SK-N-SH (cell line): ENCODE results near the gene ZNF521. TPM values are rescaled to one million over a fixed set of nuclear protein-coding genes. Genes with fewer than 3 reads are reported as not detected.

Experiments used
- CTCF ChIA-PET: fragments of 300-600, 350-600 bp; formaldehyde crosslinking; extraction: SDS; loops from one replicate; lab custom pipeline; 2021; lab: Yijun Ruan, JAX
- POLR2A ChIA-PET: fragments of 350-600 bp; sonication (Branson Sonifier 250); formaldehyde crosslinking; extraction: SDS; loops from one replicate; lab custom pipeline; 2020; ENCODE audit warnings: antibody characterized with exemption, inconsistent platforms; lab: Yijun Ruan, JAX
- DNase-seq: peaks from one replicate; pipeline ENCODE4 v3.0.0; 2012
- H2AFZ ChIP-seq: fragments of 200-600 bp; sonication (generic); 2 replicates; pipeline ENCODE4 v1.8.1; 2016; ENCODE audit warnings: antibody characterized with exemption, mild to moderate bottlenecking, low read depth
- H3F3A ChIP-seq: fragments of 200-600 bp; sonication (generic); replicated peaks from 2 replicates; pipeline ENCODE3; 2016; ENCODE audit warnings: antibody characterized with exemption, mild to moderate bottlenecking; ENCODE audit not compliant: insufficient read depth
- H3K27ac ChIP-seq, 2 experiments: fragments of 200-500 bp in 1 of 2; fragments of 200-600 bp in 1 of 2; sonication (Bioruptor generic) in 1 of 2; sonication (generic), shearing (Covaris generic) in 1 of 2; 2 replicates each; pipeline versions ENCODE4 v1.5.1 to v1.6.1; 2014 to 2016; ENCODE audit warnings: low read depth in 2 of 2, inconsistent platforms in 1 of 2, low read length in 1 of 2, mild to moderate bottlenecking in 1 of 2, mixed read lengths in 1 of 2
- H3K27me3 ChIP-seq: fragments of 200-600 bp; sonication (generic), shearing (Covaris generic); 2 replicates; pipeline ENCODE4 v1.6.1; 2016; ENCODE audit warnings: mixed run types; ENCODE audit not compliant: insufficient read depth
- H3K36me3 ChIP-seq, 2 experiments: fragments of 200-500 bp in 1 of 2; fragments of 200-600 bp in 1 of 2; sonication (Bioruptor generic) in 1 of 2; sonication (generic) in 1 of 2; replicated peaks in 1 of 2; 2 replicates each; pipeline versions ENCODE3 to v1.5.1; 2014 to 2016; ENCODE audit warnings: low read length in 1 of 2, mild to moderate bottlenecking in 1 of 2; ENCODE audit not compliant: insufficient read depth in 2 of 2, control insufficient read depth in 1 of 2
- H3K4me1 ChIP-seq, 2 experiments: fragments of 200-500 bp in 1 of 2; fragments of 200-600 bp in 1 of 2; sonication (Bioruptor generic) in 1 of 2; sonication (generic), shearing (Covaris generic) in 1 of 2; 2 replicates each; pipeline versions ENCODE4 v1.5.1 to v1.6.1; 2014 to 2016; ENCODE audit warnings: low read depth in 1 of 2, low read length in 1 of 2, mixed run types in 1 of 2; ENCODE audit not compliant: insufficient read depth in 2 of 2, control insufficient read depth in 1 of 2
- H3K4me2 ChIP-seq: fragments of 200-600 bp; sonication (generic), shearing (Covaris generic); 2 replicates; pipeline ENCODE4 v1.6.1; 2017; ENCODE audit warnings: mixed run types
- H3K4me3 ChIP-seq, 2 experiments: fragments of 200-500 bp in 1 of 2; fragments of 200-600 bp in 1 of 2; sonication (Bioruptor generic) in 1 of 2; sonication (generic), shearing (Covaris generic) in 1 of 2; 2 replicates each; pipeline versions ENCODE4 v1.5.1 to v1.8.1; 2014 to 2016; ENCODE audit warnings: low read depth in 2 of 2, inconsistent platforms in 1 of 2, low read length in 1 of 2, mild to moderate bottlenecking in 1 of 2, mixed read lengths in 1 of 2, moderate library complexity in 1 of 2
- H3K79me2 ChIP-seq: fragments of 200-600 bp; sonication (generic); 2 replicates; pipeline ENCODE4 v1.8.1; 2017; ENCODE audit warnings: mild to moderate bottlenecking; ENCODE audit not compliant: insufficient read depth
- H3K9ac ChIP-seq: fragments of 200-600 bp; sonication (generic); 2 replicates; pipeline ENCODE4 v1.6.1; 2017; ENCODE audit warnings: mixed run types
- H3K9me2 ChIP-seq: fragments of 200-600 bp; sonication (generic); 2 replicates; pipeline ENCODE4 v1.6.1; 2017; ENCODE audit warnings: mixed run types
- H3K9me3 ChIP-seq: fragments of 200-600 bp; sonication (generic); 2 replicates; pipeline ENCODE4 v1.6.1; 2017; ENCODE audit warnings: mixed run types, mild to moderate bottlenecking, moderate library complexity
- H4K20me1 ChIP-seq: fragments of 200-600 bp; sonication (generic); 2 replicates; pipeline ENCODE4 v1.6.1; 2017; ENCODE audit warnings: mild to moderate bottlenecking, mixed run types; ENCODE audit not compliant: insufficient read depth
- FOSL2 ChIP-seq: IDR thresholded peaks from 2 replicates; pipeline ENCODE4 v1.4.0; 2012; ENCODE audit warnings: low read depth, mild to moderate bottlenecking, moderate library complexity, borderline replicate concordance
- GATA2 ChIP-seq: sonication (generic); formaldehyde crosslinking; IDR thresholded peaks from 2 replicates; pipeline ENCODE4 v1.5.0; 2020; ENCODE audit warnings: mild to moderate bottlenecking, missing genetic modification reagents
- JUND ChIP-seq: IDR thresholded peaks from 2 replicates; pipeline ENCODE4 v1.4.0; 2012
- NFIC ChIP-seq: IDR thresholded peaks from 2 replicates; pipeline ENCODE4 v1.4.0; 2012; ENCODE audit warnings: borderline replicate concordance
- PBX3 ChIP-seq: IDR thresholded peaks from 2 replicates; pipeline ENCODE4; 2012
- POLR2AphosphoS5 ChIP-seq: IDR thresholded peaks from 2 replicates; pipeline ENCODE4 v1.6.1; 2012; ENCODE audit warnings: low read depth, low read length
- RAD21 ChIP-seq: IDR thresholded peaks from 2 replicates; pipeline ENCODE4 v1.6.1; 2012; ENCODE audit warnings: mild to moderate bottlenecking, low read length
- RXRA ChIP-seq: IDR thresholded peaks from 2 replicates; pipeline ENCODE4 v1.4.0; 2012; ENCODE audit warnings: low read depth, mild to moderate bottlenecking, borderline replicate concordance
- TAF1 ChIP-seq: IDR thresholded peaks from 2 replicates; pipeline ENCODE4 v1.6.1; 2012; ENCODE audit warnings: low read depth, mild to moderate bottlenecking, low read length, moderate library complexity, borderline replicate concordance
- TCF12 ChIP-seq: IDR thresholded peaks from 2 replicates; pipeline ENCODE4 v1.4.0; 2012
- YY1 ChIP-seq: IDR thresholded peaks from 2 replicates; pipeline ENCODE4 v1.4.0; 2012; ENCODE audit warnings: low read depth, mild to moderate bottlenecking
- WGBS: methylation state at CpG from one replicate; pipeline ENCODE4 v1.1.6; 2017; ENCODE audit warnings: low lambda C conversion rate; 5-methylcytosine and 5-hydroxymethylcytosine counted together
- polyA plus RNA-seq, 3 experiments: library from polyadenylated mRNA; depleted of rRNA; stranded (reverse); fragments of >200 nt; gene quantifications; 2 replicates each; pipeline ENCODE4 v1.2.3, GENCODE V29; 2012
- TF ChIP-seq, protein P1 (sequence below): IDR thresholded peaks from 2 replicates; pipeline ENCODE4 v1.4.0; 2012; ENCODE audit warnings: low read depth, borderline replicate concordance
- TF ChIP-seq, protein P2 (sequence below): fragments of 150-350 bp; IDR thresholded peaks from 2 replicates; pipeline ENCODE4 v1.6.1; 2017; ENCODE audit warnings: antibody characterized with exemption, low read length, low read depth, borderline replicate concordance
- TF ChIP-seq, protein P3 (sequence below): fragments of 150-350 bp; IDR thresholded peaks from 2 replicates; pipeline ENCODE4 v1.6.1; 2016; ENCODE audit warnings: mild to moderate bottlenecking, low read depth, low read length
- TF ChIP-seq, protein P4 (sequence below): IDR thresholded peaks from 2 replicates; pipeline ENCODE4 v1.6.1; 2012; ENCODE audit warnings: mild to moderate bottlenecking, low read depth, low read length, moderate library complexity

The ZNF521 gene
- polyA plus RNA-seq, 1 of the 3 experiments (the other 2 are of a cell fraction) = 14.1 TPM

DNA sequence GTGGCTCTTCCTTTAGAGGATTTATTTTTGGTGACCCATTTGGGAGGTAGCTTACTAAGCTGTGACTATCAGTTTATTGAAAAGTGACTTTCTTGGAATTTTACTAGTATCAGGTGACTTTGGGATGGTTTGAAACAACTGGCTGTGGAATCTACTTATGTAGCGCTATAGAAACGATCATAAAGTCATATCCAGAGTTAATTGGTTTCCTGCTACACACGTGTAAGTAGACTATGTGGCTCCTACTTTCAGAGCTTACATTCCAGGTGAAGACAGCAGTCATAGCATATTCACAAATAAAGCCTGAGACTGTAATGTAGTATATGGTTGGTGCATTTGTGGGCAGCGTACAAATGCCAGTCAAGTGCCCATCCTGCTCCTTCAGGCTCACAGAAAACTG lies 308.9 kb downstream of the ZNF521 start:
- Histone ChIP-seq H2AFZ (no peak overlapping the region), H3K4me2 (no peak overlapping the region), H4K20me1 (no peaks in the 10 kb centered on the region), H3K4me3 (no peak overlapping the region), H3K27me3 (no peaks in the 10 kb centered on the region), H3K36me3 (no peaks in the 10 kb centered on the region), H3K9me3 (no peaks in the 10 kb centered on the region), H3F3A (no peaks in the 10 kb centered on the region), H3K9ac (no peak overlapping the region), H3K4me1 (peaks cover 0 to 2% of the 10 kb centered on the region in 2 experiments; a peak in 2 of 4 replicates), H3K27ac (no peak overlapping the region), H3K79me2 (no peaks in the 10 kb centered on the region), H3K9me2 (no peaks in the 10 kb centered on the region)
- no peak for TF ChIP-seq FOSL2
- TF ChIP-seq, protein P1, sequence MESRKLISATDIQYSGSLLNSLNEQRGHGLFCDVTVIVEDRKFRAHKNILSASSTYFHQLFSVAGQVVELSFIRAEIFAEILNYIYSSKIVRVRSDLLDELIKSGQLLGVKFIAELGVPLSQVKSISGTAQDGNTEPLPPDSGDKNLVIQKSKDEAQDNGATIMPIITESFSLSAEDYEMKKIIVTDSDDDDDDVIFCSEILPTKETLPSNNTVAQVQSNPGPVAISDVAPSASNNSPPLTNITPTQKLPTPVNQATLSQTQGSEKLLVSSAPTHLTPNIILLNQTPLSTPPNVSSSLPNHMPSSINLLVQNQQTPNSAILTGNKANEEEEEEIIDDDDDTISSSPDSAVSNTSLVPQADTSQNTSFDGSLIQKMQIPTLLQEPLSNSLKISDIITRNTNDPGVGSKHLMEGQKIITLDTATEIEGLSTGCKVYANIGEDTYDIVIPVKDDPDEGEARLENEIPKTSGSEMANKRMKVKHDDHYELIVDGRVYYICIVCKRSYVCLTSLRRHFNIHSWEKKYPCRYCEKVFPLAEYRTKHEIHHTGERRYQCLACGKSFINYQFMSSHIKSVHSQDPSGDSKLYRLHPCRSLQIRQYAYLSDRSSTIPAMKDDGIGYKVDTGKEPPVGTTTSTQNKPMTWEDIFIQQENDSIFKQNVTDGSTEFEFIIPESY = no peak
- TF ChIP-seq GATA2 (CRISPR knock-in tag) = no peak
- no peak for TF ChIP-seq JUND
- no peak for TF ChIP-seq TCF12
- TF ChIP-seq, protein P2, sequence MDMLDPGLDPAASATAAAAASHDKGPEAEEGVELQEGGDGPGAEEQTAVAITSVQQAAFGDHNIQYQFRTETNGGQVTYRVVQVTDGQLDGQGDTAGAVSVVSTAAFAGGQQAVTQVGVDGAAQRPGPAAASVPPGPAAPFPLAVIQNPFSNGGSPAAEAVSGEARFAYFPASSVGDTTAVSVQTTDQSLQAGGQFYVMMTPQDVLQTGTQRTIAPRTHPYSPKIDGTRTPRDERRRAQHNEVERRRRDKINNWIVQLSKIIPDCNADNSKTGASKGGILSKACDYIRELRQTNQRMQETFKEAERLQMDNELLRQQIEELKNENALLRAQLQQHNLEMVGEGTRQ = no peak
- no peak for TF ChIP-seq TAF1
- TF ChIP-seq, protein P3, sequence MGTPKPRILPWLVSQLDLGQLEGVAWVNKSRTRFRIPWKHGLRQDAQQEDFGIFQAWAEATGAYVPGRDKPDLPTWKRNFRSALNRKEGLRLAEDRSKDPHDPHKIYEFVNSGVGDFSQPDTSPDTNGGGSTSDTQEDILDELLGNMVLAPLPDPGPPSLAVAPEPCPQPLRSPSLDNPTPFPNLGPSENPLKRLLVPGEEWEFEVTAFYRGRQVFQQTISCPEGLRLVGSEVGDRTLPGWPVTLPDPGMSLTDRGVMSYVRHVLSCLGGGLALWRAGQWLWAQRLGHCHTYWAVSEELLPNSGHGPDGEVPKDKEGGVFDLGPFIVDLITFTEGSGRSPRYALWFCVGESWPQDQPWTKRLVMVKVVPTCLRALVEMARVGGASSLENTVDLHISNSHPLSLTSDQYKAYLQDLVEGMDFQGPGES = no peak
- no peak for TF ChIP-seq YY1
- no peak for TF ChIP-seq POLR2AphosphoS5
- no peak for TF ChIP-seq RAD21
- no peak for TF ChIP-seq PBX3
- no peak for TF ChIP-seq NFIC
- TF ChIP-seq RXRA = no peak
- TF ChIP-seq, protein P4, sequence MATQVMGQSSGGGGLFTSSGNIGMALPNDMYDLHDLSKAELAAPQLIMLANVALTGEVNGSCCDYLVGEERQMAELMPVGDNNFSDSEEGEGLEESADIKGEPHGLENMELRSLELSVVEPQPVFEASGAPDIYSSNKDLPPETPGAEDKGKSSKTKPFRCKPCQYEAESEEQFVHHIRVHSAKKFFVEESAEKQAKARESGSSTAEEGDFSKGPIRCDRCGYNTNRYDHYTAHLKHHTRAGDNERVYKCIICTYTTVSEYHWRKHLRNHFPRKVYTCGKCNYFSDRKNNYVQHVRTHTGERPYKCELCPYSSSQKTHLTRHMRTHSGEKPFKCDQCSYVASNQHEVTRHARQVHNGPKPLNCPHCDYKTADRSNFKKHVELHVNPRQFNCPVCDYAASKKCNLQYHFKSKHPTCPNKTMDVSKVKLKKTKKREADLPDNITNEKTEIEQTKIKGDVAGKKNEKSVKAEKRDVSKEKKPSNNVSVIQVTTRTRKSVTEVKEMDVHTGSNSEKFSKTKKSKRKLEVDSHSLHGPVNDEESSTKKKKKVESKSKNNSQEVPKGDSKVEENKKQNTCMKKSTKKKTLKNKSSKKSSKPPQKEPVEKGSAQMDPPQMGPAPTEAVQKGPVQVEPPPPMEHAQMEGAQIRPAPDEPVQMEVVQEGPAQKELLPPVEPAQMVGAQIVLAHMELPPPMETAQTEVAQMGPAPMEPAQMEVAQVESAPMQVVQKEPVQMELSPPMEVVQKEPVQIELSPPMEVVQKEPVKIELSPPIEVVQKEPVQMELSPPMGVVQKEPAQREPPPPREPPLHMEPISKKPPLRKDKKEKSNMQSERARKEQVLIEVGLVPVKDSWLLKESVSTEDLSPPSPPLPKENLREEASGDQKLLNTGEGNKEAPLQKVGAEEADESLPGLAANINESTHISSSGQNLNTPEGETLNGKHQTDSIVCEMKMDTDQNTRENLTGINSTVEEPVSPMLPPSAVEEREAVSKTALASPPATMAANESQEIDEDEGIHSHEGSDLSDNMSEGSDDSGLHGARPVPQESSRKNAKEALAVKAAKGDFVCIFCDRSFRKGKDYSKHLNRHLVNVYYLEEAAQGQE = no peak
- POLR2A ChIA-PET = no interaction called here
- no peak for DNase-seq
- CTCF ChIA-PET = interaction anchor here (0.9 to 1.3 kb wide), 2 partner anchors 9 to 11 kb away, joined by 3 to 4 read pairs; no protein-coding TSS in a partner anchor
- WGBS = 73% methylated on average over 4 of the region's 4 CpGs
